HG03378 (cell line): ENCODE data around the gene ZBED2.

Experiments
- ATAC-seq: cut with Tn5 transposase; IDR thresholded peaks from one replicate; pipeline ENCODE4 v1.9.1; 2021; ENCODE audit warnings: mild to moderate bottlenecking, moderate library complexity; ENCODE audit not compliant: unreplicated experiment

ZBED2 gene

DNA sequence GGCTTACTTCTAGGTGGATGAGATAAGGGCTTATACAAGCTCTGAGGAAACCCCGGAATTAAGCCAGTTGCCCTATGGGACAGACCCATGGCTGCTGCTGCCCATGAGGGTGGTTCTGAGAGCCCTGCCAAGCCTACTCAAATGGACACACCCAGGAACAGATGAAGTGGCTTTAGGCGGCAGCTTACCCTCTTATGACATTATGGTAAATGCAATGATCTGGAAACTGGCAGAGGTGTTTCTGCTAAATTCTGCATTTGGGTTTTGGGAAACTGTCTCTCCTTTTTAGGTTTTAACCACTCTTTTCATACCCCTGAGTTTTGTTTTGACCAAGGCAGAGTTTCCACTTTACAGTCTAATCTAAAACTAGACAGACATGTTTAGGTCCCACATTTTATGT lies 9.0 kb upstream of the ZBED2 start:
- no peak for ATAC-seq

DNA sequence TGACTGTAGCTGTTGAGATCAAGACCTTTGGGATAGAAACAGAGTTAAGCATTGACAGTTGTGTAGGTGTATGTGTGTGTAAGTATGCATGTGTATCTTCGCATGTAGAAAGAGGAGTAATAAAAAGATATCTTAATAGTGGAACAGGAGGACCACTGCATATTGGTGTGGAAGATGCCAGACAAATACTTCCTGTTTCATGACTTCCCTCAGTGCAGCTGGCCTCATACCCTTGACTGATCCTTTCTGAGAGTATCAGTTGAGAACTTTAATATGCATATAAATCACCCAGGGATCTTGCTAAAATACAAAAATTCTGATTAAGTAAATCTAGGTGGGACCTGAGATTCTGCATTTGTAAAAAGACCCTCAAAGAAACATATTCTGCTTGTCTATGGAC lies 8.5 kb upstream of the ZBED2 start:
- ATAC-seq, result no peak

DNA sequence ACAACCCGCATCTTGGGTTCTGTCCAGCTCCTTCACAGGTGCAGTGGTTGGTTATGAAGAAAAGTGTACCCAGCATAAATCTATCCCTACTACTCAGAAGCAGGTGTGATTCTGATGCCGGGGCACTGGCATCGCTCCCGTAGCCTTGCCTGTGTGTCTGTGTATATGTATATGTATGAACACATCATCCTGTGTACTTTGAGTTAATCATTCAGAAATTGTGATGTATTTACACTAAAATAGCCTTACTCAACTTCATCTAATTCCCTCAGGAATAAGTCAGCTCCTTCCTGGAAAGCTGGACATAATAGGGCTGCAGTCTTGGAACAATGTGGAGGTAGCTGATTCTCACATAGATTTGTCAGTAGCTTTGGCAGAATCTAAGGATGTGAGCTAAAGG lies 6.7 kb upstream of the ZBED2 start:
- no peak for ATAC-seq

DNA sequence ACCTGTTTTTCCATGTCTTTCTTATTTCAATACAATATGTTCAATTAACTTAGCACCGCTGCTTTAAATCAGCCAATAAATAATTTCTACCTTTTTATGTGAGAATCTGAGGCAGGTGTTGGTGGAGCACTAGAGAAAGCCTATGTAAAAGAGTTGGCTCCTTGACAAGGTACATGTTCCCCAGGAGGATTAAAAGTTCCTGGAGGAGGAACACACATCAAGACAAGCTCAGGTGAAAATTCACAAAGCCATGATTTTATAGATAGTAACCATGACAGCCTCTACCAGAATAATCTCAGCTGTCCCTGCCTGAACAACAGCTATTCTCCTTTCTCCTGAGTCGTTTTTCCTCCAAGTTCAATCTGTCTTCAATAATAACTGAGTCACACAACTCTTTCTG lies 3.4 kb upstream of the ZBED2 start:
- no peak for ATAC-seq

DNA sequence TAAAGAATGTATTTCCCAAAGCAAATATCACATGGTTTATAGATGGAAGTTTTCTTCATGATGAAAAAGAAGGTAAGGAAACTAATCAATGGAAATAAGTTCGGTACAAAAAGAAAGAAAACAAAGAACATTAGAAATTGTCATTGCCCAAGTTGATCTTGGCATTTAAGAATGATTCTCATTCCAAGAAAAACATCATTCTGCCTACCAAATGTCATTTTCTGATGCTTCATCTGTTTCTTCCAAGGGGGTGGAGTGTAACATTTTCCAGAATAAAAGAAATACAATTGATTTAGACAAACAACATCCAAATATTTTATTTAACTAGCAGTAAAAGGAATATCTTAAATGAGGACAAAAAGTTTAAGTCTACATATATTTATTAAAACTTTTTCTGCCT lies 3.0 kb upstream of the ZBED2 start:
- ATAC-seq, result no peak

DNA sequence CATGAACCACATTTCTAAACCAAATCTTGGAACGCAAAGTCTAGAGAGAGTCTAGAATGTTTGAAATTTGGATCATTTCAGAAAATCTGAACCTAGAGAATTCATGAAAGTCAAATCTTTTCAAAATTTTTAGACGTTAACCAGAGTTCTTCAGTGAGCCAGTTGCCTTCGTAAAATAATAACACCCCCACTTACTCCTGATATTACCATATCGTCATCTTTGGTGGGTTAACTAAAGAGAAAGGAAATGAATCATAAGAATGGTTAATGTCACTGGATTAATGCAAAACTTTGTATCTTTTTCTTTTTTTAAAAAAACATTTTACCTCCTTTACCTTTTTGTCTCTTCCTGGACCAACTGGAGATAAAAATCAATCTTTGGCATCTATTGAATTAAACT lies 1.2 kb upstream of the ZBED2 start:
- ATAC-seq, result no peak

DNA sequence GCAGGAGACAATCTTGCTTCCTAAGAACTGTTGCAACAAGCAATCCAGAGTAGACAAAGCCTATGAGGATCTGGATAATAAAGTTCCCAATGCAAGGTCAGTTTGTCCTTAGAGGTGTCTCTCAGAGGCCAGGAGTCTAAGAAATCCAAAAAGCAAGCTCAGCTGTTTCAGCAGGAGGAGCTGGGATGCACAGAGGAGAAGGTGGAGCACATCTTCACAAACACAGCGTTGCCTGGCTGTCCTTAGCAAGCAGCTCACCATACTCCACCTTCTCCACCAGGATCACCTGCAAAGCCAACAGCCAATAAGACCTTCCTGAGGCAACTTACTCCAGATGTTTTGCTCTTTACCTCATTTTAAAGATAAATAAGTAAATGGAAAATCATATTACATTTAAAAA lies 365 bp downstream of the ZBED2 start:
- no peak for ATAC-seq

DNA sequence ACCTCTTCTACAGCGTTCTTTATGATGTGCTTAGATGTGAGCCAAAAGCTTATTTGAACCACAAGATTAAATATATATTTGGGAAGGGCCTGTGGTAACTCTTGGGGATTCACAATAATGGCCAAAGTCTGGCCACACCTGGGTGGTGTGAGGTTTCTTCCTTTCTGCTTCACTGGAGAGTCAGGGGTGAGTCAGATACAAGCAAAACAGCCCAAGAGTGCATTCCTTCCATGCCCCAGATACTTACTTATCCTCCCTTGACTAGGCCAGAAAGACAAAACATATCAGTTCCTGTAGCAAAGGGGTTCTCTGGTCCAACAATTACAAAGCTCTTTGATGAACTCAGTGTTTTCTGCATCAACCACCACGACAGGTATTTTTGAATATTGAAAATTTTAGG lies 941 bp downstream of the ZBED2 start:
- peak; percentile 77 for ATAC-seq

DNA sequence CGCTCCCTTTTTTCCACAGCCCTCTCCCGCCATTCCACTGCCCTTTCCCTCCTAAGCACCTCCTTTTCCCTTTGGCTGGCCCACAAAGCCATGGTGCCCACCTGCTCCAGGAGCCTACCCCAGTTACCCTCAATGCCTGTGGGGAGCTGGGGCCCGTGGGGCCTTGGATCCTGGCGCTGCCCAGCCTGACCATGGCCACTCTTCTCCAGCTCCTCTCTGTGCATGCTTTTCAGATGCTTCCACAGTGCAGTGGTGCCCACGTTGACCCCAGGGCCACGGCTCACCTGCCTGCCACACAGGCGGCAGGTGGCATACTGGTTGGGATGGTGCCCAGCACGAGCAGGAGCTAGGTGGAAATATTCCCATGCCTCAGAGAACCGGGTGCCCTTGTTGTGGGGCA lies 1.5 kb downstream of the ZBED2 start:
- ATAC-seq, result no peak

DNA sequence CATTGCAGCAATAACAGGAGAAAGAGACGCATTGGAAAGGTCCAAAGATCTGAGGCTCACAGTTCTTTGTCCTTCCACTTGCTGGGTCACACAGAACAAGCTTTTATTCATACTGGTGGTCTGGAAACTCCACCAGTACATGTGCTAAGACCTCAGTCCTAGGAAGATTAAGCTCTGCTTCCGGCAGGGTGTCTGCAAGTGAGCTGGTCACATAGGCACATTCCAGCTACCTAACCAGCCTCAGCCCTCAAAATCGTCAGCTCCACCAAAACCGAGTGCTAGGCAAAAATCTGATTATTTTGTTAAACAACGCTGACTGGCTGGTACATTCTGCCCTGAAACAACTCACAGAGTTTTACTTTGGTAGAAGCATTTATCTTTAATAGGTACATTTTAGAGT lies 2.2 kb downstream of the ZBED2 start:
- no peak for ATAC-seq

DNA sequence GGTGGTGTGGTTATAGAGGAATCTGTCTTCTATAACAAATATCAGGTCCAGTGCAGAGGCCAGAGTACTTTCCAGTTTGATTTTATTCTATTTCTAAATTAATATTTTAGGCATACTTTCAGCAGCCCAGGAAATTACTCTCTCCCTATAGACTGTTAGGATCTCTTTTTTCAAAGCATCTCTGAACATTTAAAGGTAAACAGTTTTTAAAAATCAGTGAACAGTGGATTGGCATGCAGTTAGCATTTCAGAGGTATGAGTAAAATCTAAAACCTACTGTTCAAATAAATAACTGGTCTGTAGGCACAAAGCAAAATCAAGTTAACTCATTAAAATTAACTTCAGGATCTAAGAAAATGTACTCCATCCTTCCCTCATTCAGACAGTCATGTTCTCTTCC lies 3.0 kb downstream of the ZBED2 start:
- no peak for ATAC-seq

DNA sequence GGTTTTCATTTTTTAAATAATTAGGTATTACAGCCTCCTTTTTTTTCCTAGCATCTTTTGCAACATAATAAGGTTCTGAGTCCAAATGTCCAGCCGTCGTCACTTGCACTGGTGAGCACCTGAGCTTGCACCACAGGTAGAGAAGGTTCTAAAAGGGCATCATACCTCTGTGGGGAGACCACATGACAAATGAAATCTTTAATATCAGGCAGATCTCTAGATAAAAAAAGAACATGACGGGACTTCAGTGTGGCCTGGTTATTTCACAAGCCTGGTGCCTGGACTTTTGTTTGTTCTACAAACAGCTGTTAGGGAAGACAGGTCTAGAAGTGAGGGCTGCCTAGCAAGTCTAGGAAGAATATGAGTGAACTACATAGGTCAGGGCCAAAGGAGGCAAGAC lies 3.6 kb downstream of the ZBED2 start:
- no peak for ATAC-seq

DNA sequence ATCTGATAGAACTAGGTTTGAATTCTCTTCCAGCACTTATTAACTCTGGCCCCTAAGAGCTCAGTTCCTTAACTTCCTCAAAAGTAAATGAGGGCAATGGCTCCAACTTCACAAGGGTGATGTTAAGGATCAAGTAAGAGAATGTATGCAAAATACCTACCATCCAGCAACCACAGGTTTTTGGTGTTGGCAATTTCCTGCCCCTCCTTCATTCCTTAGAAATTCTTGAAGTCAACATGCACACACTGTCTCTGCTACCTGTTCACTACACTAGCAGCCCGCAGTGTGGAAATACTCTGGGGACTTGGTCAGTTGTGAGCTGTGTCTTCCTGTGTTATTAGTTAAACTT lies 5.0 kb downstream of the ZBED2 start:
- ATAC-seq, result no peak

DNA sequence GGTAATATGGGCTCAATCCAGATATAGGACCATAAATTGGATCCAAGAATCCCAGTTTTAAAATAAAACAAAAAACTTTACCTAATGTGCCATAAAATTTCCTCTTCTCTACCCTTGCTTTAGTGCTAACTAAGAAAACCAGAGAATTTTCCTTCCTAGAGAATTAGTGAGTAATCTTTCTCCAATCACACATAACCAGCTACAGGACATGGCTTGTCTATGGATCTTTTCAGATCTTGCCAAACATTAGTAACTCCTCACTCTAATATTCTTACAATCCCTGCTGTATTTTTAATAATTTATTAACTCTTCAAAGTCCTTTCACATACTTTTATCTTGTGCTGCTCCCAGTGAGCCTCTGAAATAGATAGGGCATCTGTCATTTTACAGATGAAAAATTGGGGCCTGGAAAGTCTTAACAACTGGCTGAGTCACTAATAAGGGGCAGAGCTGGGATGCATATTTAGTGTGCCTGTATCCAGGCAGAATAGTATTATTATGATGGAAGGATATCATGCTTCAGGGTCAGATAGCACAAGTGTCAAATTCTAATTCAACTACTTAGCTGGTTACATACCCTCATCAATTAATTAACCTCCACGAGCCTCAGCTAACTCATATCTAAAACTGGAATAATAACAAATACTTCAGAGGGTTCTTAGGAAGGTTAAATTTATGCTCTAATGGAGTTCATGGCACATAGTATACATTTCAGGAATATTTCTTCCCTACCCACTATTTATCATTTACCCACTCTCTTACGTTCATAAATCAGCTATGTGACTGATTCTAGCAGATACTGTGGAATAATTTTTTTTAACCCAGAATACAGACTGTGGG lies 5.6 kb downstream of the ZBED2 start:
- no peak for ATAC-seq

DNA sequence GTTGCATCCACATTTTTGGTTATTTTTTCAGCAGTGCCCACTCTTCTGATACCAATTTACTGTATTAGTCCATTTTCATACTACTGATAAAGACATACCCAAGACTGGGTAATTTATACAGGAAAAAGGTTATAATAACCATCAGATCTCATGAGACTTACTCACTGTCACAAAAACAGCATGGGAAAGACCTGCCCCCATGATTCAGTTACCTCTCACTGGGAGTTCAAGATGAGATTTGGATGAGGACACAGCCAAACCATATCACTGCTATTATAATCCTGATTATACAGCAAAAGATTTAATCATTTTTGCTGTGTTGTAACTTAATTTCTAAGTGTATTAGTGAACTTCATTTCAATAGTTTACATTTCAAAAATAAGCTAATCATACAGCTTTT lies 6.6 kb downstream of the ZBED2 start:
- no peak for ATAC-seq

DNA sequence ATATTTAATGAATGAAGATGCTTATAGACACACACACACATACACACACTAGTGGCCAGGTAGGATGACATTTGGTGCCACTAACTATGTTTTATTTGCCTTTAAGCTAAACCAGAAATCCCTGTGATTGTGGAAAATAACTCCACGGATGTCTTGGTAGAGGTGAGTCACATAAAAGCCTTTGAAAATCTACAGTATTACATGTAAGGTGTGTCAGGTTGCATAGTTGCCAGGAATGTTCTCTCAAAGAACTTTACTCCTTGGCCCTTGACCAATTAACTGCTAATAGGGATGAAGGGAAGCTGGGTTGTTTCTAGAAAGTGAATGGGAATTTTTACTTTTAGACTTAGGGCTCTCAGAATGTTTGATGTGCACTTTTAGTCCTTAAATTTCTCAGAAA lies 9.9 kb downstream of the ZBED2 start:
- ATAC-seq, result no peak

DNA sequence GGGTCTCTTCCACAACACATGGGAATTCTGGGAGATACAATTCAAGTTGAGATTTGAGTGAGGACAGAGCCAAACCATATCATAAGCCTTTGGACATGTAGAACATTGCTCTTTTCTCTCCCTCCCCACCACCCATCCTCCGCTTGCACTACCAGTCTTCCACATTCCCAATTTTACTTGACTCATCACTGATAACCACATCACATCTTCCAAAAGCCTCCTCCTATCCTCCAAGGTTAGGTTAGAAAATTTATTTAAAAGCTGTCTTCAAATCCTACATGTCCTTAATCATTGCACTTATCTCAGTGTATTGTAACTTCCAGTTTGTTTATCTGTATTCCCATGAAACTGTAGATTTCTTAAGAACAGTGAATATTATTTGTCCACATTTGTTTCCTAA lies 10.4 kb downstream of the ZBED2 start:
- ATAC-seq, result no peak

DNA sequence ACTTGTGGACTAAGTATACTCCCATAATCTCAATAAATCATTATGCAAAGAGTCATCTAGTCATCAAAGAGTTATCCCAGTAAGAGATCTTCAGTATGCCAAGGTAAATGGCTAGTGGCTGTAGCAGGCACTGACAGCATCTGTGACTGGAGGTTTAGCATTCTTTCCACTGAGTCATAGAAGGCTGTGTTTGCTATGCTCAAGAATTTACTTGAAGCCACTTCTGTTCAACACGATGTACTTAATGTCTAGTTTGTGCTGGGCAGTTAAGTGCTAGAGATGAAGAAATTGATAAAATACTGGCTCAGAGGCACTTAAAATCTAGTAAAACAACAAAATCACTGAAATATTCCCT lies 13.0 kb downstream of the ZBED2 start:
- ATAC-seq, result no peak

DNA sequence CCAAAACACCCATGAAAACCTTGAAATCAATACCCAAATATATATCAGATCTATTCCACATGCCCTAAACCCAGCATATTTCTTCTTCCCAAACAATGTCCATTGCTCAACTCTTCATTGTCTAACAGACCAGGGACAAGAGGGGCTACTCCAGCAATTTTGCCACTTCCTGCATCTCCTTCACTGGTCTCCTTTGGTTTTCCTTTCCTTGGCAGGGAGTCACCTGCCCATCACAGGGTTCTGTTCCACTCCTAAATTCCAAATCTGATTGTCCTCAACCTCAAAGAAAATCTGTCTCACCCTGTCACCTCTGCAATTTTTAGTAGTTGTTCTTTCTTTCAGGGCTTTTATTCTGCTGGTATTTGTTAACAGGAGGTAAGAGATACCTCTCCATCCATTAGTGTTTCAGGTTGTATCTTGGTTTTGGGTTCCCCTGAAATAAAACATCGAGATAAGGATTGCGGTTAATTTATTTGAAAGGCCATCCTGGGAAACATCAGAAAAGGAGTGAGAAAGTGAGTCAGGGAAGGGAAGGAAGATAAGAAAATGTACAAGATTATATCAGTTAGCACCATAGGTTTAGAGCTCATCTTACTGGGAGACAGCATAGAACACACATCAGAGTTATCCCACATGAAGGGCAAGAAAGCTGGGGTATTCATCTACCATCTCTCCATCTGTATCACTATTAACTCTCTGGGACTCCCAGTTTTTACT lies 13.6 kb downstream of the ZBED2 start:
- no peak for ATAC-seq

DNA sequence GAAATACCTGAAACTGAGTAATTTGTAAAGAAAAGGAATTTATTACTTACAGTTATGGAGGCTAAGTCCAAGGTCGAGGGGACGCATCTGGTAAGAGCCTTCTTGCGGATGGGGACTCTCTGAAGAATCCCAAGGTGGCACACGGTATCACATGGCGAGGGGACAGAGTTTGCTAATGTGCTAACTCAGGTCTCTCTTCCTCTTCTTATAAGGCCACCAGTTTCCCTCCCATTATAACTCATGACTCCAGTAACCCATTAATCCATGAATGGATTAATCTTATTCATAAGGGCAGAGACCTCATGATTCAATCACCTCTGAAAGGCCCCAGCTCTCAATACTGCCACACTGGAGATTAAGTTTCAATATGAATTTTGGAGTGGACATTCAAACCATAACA lies 15.7 kb downstream of the ZBED2 start:
- ATAC-seq, result no peak

DNA sequence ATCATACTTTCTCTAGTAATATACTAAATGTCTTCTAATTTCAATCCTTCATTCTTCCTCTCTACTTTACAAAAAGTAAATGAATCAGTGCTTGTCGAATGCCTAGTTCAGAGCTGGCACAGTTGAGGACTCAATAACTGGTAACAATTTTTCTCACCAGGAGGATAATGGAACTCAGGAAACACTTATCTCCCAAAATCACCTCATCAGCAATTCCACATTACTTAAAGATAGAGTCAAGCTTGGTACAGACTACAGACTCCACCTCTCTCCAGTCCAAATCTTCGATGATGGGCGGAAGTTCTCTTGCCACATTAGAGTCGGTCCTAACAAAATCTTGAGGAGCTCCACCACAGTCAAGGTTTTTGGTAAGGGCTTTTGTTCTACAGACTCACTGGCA lies 16.3 kb downstream of the ZBED2 start:
- no peak for ATAC-seq

DNA sequence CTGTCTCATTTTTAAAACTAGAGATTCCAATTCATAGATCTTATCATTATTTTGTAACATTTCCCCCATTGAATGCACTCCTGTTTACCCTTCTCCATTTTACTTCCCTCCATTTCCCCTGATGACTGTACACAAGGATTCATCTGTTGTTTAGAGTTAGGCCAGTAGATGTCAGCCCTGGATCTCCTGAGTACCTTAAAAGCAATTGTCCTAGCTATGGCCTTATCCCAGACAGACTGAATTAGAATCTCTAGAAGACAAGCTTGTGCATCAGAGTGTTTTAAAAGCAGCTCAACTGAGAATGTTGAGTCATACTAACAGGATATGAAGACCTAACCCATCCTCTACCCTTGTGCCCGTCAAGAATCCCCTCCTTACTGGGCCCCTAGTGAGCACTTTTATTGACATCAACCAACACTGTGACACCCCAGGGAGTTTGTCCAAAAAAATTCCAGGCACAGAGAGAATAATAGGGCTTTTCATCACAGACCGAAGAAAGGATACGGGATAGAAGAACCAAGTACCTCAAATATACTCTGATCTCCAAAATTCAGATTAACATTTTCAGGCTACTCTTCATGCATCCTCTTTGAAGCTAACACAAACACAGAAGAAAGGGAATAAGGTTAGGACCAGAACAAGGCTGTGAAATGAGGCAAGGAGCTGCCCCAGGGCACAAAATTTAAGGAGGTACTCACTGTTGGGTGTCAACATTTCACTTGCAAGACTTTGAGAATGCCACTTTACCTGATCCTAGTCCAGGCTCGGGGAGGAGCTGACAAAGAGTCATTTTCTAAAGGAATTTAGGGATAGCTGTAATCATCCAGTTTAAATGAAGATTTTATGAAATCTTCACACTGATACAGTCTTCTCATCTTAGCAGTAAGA lies 17.1 kb downstream of the ZBED2 start:
- ATAC-seq, result peak; percentile 97
